ENCODE data around the gene CDH11.

GRCh38 chr16:65064131-65064530, 57.7 kb downstream of the CDH11 start:
- TF ChIP-seq, protein P1, sequence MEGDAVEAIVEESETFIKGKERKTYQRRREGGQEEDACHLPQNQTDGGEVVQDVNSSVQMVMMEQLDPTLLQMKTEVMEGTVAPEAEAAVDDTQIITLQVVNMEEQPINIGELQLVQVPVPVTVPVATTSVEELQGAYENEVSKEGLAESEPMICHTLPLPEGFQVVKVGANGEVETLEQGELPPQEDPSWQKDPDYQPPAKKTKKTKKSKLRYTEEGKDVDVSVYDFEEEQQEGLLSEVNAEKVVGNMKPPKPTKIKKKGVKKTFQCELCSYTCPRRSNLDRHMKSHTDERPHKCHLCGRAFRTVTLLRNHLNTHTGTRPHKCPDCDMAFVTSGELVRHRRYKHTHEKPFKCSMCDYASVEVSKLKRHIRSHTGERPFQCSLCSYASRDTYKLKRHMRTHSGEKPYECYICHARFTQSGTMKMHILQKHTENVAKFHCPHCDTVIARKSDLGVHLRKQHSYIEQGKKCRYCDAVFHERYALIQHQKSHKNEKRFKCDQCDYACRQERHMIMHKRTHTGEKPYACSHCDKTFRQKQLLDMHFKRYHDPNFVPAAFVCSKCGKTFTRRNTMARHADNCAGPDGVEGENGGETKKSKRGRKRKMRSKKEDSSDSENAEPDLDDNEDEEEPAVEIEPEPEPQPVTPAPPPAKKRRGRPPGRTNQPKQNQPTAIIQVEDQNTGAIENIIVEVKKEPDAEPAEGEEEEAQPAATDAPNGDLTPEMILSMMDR (conservative IDR thresholded peaks at IDR 0.05; ENCODE audit: low read length): no peak
- TF ChIP-seq EZH2phosphoT487 (IDR thresholded peaks at IDR 0.05; ENCODE audit: borderline replicate concordance): no peak

All from Loucy (cell line).